Right lobe of liver (tissue), 4 donors: ENCODE data around the gene MYO18A.

Experiments used
- CTCF ChIP-seq, 4 donors: fragments of 200-600 bp in 3 of 4; fragments of 450-650 bp in 1 of 4; IDR thresholded peaks; one replicate each; pipeline versions ENCODE4 v1.5.1 to v1.8.0; 2016 to 2022; ENCODE audit warnings: antibody characterized with exemption in 4 of 4, mild to moderate bottlenecking in 2 of 4
- POLR2A ChIP-seq: fragments of 450-650 bp; IDR thresholded peaks from one replicate; pipeline ENCODE4 v1.6.1; 2017; ENCODE audit warnings: antibody characterized with exemption, mild to moderate bottlenecking
- donor health status: DM: no; HTN: no; CAD: no.
- donor health status: DM: no; HTN: no; CAD: no.
- donor health status: DM: no; HTN: yes; CAD: no.

GRCh38 chr17:29073045-29073444, 107.2 kb downstream of the MYO18A start:
- TF ChIP-seq CTCF (IDR thresholded peaks at IDR 0.05) (no peak), POLR2A (no peak)
